HEK293T (cell line): ENCODE results near the gene ECI1.

Source experiments
- BHLHE40 ChIP-seq: fragments of 450-650 bp; IDR thresholded peaks from 2 replicates; pipeline ENCODE4 v1.6.1; 2016; ENCODE audit warnings: mild to moderate bottlenecking, moderate library complexity, borderline replicate concordance
- ELF4 ChIP-seq: fragments of 450-650 bp; IDR thresholded peaks from 2 replicates; pipeline ENCODE4 v1.6.1; 2017; ENCODE audit warnings: antibody characterized with exemption
- FOXA1 ChIP-seq: fragments of 450-650 bp; IDR thresholded peaks from 2 replicates; pipeline ENCODE4 v1.6.1; 2016; ENCODE audit warnings: mild to moderate bottlenecking
- FOXM1 ChIP-seq: fragments of 450-650 bp; IDR thresholded peaks from 2 replicates; pipeline ENCODE4 v1.6.1; 2017; ENCODE audit warnings: mild to moderate bottlenecking, borderline replicate concordance
- HDGF ChIP-seq: fragments of 450-650 bp; IDR thresholded peaks from 2 replicates; pipeline ENCODE4 v1.6.1; 2017; ENCODE audit warnings: antibody characterized with exemption, borderline replicate concordance
- NFRKB ChIP-seq: fragments of 450-650 bp; IDR thresholded peaks from 2 replicates; pipeline ENCODE4 v1.6.1; 2016; ENCODE audit warnings: mild to moderate bottlenecking, moderate library complexity
- SUZ12 ChIP-seq: fragments of 450-650 bp; IDR thresholded peaks from 2 replicates; pipeline ENCODE4 v1.6.1; 2016; ENCODE audit warnings: mild to moderate bottlenecking
- ZNF384 ChIP-seq: fragments of 450-650 bp; IDR thresholded peaks from 2 replicates; pipeline ENCODE4 v1.6.1; 2016

DNA sequence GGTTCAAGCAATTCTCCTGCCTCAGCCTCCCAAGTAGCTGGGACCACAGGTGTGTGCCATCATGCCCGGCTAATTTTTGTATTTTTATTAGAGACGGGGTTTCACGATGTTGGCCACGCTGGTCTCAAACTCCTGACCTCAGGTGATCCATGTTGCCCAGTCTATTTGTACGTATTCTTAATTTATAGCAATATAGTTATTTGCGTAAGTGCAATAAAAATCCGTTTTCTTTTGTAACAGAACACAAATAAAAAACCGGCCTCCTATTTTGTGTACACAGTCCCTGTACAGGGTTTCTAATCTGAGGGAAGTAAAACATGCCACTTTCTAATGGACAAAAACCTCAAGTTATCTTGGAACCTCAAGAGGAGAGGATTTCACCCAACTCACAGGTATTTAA lies 8.9 kb upstream of the ECI1 start:
- no peak for TF ChIP-seq BHLHE40
- TF ChIP-seq ZNF384, result no peak
- no peak for TF ChIP-seq FOXA1
- TF ChIP-seq FOXM1, result no peak
- TF ChIP-seq ELF4, result no peak
- no peak for TF ChIP-seq NFRKB
- no peak for TF ChIP-seq HDGF
- no peak for TF ChIP-seq SUZ12
